ENCODE results near the gene PPP2R1B.

PPP2R1B gene

GRCh38 chr11:111735262-111736116 is 30.7 kb downstream of the PPP2R1B start:
- Mint-ChIP-seq H3K36me3 (ENCODE audit: low read depth) (peaks cover 12% of the 10 kb centered on the region), H3K27ac (peak overlapping the region; percentile 100), H3K4me1 (peaks cover 66% of the 10 kb centered on the region), H3K9me3 (no peaks in the 10 kb centered on the region), H3K27me3 (ENCODE audit: low read depth, poor library complexity) (no peaks in the 10 kb centered on the region), H3K4me3 (peak overlapping the region; percentile 66)
- TF ChIP-seq CTCF (IDR thresholded peaks at IDR 0.05), result no peak
- peak; percentile 26 for DNase-seq

DNA sequence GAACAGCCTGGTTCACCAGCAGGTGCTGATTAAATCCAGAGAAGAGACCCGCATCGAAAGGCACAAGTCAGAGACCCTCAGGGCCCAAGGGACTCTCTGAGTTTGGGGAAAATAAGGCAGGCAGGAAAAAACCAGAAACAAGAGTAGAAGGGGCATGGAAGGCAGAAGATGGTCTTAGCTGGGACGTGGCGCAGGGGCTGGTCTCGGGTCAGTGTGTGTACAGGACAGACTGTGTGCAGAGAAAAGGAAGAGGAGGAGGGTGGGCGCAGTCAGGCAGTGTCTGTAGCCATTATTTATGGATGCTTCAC is 31.3 kb downstream of the PPP2R1B start:
- peaks cover 11% of the 10 kb centered on the region for H3K36me3 Mint-ChIP-seq (ENCODE audit: low read depth)
- H3K27me3 Mint-ChIP-seq (ENCODE audit: low read depth, poor library complexity), result no peaks in the 10 kb centered on the region
- H3K4me1 Mint-ChIP-seq, result peaks cover 72% of the 10 kb centered on the region
- H3K4me3 Mint-ChIP-seq, result peak overlapping the region; percentile 66
- H3K27ac Mint-ChIP-seq, result peak overlapping the region; percentile 100
- H3K9me3 Mint-ChIP-seq, result no peaks in the 10 kb centered on the region
- TF ChIP-seq CTCF (IDR thresholded peaks at IDR 0.05), result no peak
- DNase-seq, result no peak

GRCh38 chr11:111734101-111734953 is 31.9 kb downstream of the PPP2R1B start:
- Mint-ChIP-seq H3K27me3 (ENCODE audit: low read depth, poor library complexity) (no peaks in the 10 kb centered on the region), H3K4me3 (peak overlapping the region; percentile 66), H3K27ac (peak overlapping the region; percentile 100), H3K4me1 (peaks cover 78% of the 10 kb centered on the region), H3K9me3 (no peaks in the 10 kb centered on the region), H3K36me3 (ENCODE audit: low read depth) (peaks cover 12% of the 10 kb centered on the region)
- no peak for DNase-seq
- no peak for TF ChIP-seq CTCF (IDR thresholded peaks at IDR 0.05)

GRCh38 chr11:111733611-111734088 is 32.5 kb downstream of the PPP2R1B start:
- H3K4me3 Mint-ChIP-seq, result no peak overlapping the region
- no peak for TF ChIP-seq CTCF (IDR thresholded peaks at IDR 0.05)
- no peaks in the 10 kb centered on the region for H3K9me3 Mint-ChIP-seq
- H3K27me3 Mint-ChIP-seq (ENCODE audit: low read depth, poor library complexity), result no peaks in the 10 kb centered on the region
- DNase-seq, result no peak
- H3K36me3 Mint-ChIP-seq (ENCODE audit: low read depth), result peaks cover 11% of the 10 kb centered on the region
- H3K4me1 Mint-ChIP-seq, result peaks cover 84% of the 10 kb centered on the region
- no peak overlapping the region for H3K27ac Mint-ChIP-seq

- TF ChIP-seq CTCF (IDR thresholded peaks at IDR 0.05), result no peak
Measured at GRCh38 chr11:111733016-111733415, 33.2 kb downstream of the PPP2R1B start.

More at GRCh38 chr11:111733016-111733415, 33.2 kb downstream of the PPP2R1B start:
- Mint-ChIP-seq H3K27me3 (ENCODE audit: low read depth, poor library complexity) (no peaks in the 10 kb centered on the region), H3K9me3 (no peaks in the 10 kb centered on the region), H3K4me1 (peaks cover 81% of the 10 kb centered on the region), H3K27ac (peak overlapping the region; percentile 45), H3K36me3 (ENCODE audit: low read depth) (peaks cover 9% of the 10 kb centered on the region), H3K4me3 (no peak overlapping the region)
- no peak for DNase-seq

Measured in nephron progenitor cell (in vitro differentiated cells).